Measurements from ENCODE around the gene ANKHD1.

ANKHD1 gene

DNA sequence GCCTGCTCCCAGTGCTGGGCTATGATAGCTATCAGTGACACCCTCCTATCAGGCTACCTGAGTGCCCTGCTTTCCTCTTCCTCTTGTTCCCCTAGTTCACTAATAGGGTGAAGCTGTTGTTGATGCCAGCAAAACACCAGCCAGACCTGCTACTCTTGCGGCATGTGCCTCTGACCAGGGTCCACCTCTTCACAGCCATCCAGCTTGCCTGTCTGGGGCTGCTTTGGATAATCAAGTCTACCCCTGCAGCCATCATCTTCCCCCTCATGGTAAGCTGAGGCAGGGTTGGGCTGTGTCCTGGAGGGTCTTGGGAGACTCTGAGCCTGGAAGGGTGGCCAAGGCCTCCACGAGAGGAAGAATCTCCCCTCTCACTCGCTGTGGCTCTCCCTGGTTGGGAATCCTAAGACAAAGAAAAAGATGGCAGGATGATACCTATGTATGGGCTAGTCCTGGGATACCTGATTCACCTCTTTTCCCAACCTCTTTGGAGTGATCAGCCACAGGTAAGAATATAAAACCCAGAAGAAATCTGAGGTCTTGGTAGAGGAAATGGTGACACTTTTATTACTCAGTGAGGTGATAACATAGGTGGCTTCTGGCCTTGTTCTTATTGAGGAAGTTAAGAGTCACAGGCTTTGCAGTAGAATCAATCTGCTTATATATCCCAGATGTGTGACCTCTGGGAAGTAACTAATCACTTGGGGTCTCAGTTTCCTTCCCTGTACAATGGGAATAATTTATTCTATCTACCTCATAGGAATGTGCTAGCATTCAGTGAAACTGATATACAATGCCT, 30.1 kb upstream of the ANKHD1 start:
- no peak for DNase-seq

- peak; percentile 14 for DNase-seq
These were observed 28.6 kb upstream of the ANKHD1 start for GRCh38 chr5:140372971-140373487.

DNA sequence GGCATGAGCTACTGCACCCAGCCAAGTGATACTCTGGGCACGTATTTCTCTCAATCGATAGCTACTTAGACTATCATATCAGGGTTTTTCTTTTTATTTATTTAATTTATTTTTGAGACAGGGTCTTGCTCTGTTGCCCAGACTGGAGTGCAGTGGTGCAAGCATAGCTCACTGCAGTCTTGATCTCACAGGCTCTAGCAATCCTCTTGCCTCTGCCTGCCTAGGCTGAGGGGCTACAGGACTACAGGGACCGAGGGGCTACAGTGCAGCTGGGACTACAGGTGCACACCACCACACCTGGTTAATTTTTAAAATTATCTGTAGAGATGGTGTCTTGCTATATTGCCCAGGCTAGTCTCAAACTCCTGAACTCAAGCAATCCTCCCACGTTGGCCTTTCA, 20.3 kb upstream of the ANKHD1 start:
- no peak for DNase-seq

GRCh38 chr5:140381972-140382371, 19.7 kb upstream of the ANKHD1 start:
- DNase-seq = no peak

- no peak for DNase-seq
These were observed 18.8 kb upstream of the ANKHD1 start for GRCh38 chr5:140382866-140383265.

- no peak for DNase-seq
These were observed 18.3 kb upstream of the ANKHD1 start for GRCh38 chr5:140383300-140383699.

DNA sequence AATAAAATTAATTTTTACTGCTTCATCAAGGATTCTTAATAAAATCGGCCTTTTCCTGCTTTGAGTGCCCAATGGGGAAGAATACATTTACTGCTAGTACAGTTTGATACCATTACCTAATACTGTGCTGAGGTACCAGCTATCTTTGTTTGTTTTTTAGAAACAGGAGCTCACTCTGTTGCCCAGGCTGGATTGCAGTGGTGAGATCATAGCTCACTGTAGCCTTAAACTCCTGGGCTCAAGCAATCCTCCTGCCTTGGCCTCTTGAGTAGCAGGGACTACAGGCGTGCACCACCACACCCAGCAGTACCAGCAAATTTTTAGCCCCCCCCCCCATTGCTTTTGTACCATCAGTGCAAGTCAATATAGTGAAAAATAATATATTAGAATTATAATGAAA, 13.6 kb upstream of the ANKHD1 start:
- no peak for DNase-seq

GRCh38 chr5:140391312-140391711, 10.3 kb upstream of the ANKHD1 start:
- DNase-seq = no peak

GRCh38 chr5:140391732-140392131, 9.9 kb upstream of the ANKHD1 start:
- no peak for DNase-seq

DNA sequence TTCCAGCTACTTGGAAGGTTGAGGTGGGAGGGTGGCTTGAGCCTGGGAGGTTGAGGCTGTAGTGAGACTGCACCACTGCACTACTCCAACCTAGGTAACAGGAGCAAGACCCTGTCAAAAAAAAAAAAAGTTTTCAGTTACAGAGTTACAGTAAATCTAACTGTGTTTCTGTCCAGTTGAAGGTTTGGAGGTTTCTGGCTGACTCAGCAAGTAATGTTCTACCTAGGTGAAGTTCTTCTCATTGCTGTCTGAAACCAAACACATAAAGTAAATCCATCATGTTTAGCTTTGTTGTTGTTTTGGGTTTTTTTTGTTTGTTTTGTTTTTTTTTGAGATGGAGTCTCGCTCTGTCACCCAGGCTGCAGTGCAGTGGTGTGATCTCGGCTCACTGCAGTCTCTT, 7.9 kb upstream of the ANKHD1 start:
- DNase-seq = no peak

DNA sequence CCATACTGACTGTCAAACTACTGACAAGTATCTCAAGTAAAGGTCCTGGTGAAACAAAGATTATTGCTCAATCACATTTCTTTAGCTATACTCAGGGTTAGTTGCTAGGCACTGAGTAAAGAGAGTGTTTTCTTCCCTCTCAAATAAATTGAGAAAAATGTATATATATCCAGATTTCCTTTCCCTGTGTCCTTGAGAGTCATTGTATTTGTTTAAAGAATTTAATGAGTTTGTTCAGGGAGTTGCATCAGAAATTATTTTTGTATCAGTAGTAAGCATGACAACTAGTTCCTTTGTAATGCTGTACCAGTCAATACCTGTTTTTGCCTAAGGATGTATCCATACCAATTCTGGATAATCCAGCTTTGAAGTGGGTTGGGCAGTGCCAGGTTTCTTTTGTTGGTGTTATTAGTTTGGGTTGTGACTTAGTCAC, 3.2 kb upstream of the ANKHD1 start:
- no peak for DNase-seq

DNA sequence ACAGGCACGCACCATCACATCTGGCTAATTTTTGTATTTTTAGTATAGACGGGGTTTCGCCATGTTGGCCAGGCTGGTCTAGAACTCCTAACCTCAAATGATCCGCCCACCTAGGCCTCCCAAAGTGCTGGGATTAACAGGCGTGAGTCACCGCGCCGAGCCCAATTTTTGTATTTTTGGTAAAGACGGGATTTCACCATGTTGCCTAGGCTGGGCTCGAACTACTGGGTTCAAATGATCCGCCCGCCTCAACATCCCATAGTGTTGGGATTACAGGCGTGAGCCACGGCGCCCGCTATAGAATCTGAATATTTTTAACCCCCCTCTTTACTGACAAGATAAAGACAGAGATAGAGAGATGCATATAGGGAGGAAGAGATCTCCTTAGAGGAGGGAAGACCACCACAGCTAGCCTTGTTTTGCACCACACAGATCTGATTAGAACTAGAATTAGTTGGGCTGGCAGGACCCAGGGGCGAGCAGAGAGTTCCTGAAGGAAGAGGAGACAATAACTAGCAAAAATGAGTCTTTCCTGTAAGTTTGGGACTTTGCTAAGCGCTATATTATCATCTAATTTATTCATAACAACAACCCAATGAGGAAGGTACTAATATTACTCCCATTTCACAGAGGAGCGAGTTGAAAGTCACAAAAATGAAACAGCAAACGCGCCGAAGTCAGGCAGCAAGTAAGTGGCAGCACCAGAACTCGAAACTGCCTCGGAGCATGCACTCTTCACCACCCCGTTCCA, 1.5 kb upstream of the ANKHD1 start:
- DNase-seq = no peak

- peak; percentile 89 for DNase-seq
These were observed 787 bp upstream of the ANKHD1 start for GRCh38 chr5:140400730-140401361.

- peak; percentile 53 for DNase-seq
These were observed 833 bp downstream of the ANKHD1 start for GRCh38 chr5:140402258-140403074.

- no peak for DNase-seq
These were observed 2.0 kb downstream of the ANKHD1 start for GRCh38 chr5:140403613-140404012.

GRCh38 chr5:140408750-140409241, 7.2 kb downstream of the ANKHD1 start:
- DNase-seq = no peak

- no peak for DNase-seq
These were observed 11.6 kb downstream of the ANKHD1 start for GRCh38 chr5:140413230-140413629.

GRCh38 chr5:140417235-140417634, 15.6 kb downstream of the ANKHD1 start:
- DNase-seq = no peak

DNA sequence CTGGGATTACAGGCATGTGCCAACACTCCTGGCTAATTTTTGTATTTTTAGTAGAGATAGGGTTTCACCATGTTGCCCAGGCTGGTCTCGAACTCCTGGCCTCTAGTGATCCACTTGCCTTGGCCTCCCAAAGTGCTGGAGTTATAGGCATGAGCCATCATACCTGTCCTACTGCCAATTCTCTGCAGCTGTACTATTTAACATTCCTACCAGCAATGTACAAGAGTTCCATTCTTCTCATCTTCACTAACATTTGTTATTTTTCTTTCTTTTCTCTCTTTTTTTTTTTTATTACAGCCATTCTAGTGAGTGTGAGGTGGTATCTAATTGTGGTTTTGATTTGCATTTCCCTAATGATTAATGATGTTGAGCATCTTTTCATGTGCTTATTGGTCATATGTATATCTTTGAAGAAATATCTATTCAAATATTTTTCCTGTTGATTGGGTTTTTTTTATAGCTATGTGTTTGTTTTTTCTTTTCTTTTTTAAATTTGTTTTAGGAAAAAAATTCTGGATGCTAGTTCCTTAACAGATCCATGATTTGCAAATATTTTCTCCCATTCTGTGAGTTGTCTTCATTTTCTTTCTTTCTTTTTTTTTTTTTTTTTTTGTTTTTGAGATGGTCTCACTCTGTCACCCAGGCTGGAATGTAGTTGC, 17.4 kb downstream of the ANKHD1 start:
- DNase-seq = no peak

DNA sequence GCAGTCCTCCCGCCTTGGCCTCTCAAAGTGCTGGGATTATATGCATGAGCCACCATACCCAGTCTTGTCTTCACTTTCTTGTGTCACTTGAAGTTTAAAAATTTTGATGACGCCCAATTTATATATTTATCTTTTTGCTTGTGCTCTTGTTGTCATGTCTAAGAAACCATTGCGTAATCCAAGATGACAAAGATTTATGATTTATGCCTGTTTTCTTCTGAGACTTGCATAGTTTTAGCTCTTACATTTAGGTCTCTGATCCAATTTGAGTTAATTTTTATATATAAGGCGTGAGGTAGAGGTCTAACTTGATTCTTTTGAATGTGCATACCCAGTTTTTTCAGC, 18.6 kb downstream of the ANKHD1 start:
- no peak for DNase-seq

DNA sequence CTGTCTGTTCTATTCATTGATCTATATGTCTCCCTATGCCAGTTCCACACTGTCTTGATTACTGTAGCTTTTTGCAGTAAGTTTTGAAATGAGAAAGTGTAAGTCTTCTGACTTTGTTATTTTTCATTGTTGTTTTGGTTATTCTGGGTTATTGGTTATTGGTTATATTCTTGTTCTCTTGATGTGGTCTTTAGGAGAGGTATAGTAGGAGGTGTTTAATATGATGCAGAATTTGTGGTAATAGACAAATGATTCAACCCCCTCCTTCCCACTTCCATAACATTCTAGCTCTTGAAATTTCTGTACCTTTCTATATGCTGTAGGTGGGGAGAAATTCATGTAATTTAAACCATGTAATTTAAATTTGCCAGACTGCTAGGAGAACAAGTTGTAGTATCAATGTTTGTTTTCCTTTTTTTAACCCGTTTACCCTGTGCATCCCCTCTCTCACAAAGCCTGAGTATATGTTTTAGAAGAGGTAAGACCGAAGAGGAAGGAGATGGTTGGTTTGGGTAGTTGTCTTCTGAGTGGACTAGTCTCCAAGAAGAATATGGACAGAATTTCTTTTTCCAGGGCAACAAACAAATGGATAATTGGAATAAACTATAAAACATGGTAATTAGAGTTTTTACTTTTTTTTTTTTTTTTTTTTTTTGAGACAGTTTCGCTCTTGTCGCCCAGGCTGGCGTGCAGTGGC, 19.2 kb downstream of the ANKHD1 start:
- no peak for DNase-seq
